Mesenchymal stem cell (in vitro differentiated cells and primary cell): ENCODE measurements around the gene PTGFRN.

Source experiments
- DNase-seq: peaks from one replicate; pipeline ENCODE4 v3.0.0-alpha.2; 2013
- H2AFZ ChIP-seq: one replicate; pipeline ENCODE4 v1.6.1; 2013; ENCODE audit warnings: low read depth, mild to moderate bottlenecking, control low read depth, inconsistent platforms, low read length, moderate library complexity
- H2AK5ac ChIP-seq: 2 replicates; pipeline ENCODE4 v1.6.1; 2013; ENCODE audit warnings: low read length, moderate library complexity, mild to moderate bottlenecking, inconsistent platforms; ENCODE audit not compliant: severe bottlenecking
- H2BK120ac ChIP-seq: one replicate; pipeline ENCODE4 v1.6.1; 2013; ENCODE audit warnings: low read depth, mild to moderate bottlenecking, inconsistent platforms, low read length, moderate library complexity
- H2BK12ac ChIP-seq, 2 experiments: one replicate each; pipeline ENCODE4 v1.6.1; 2013; ENCODE audit warnings: inconsistent platforms in 2 of 2, low read length in 2 of 2, mild to moderate bottlenecking in 2 of 2, moderate library complexity in 2 of 2, control low read depth in 1 of 2
- H2BK15ac ChIP-seq: one replicate; pipeline ENCODE4 v1.6.1; 2013; ENCODE audit warnings: mild to moderate bottlenecking, low read depth, inconsistent platforms; ENCODE audit not compliant: poor library complexity, severe bottlenecking
- H2BK5ac ChIP-seq: 2 replicates; pipeline ENCODE4 v1.6.1; 2013; ENCODE audit warnings: low read depth, mild to moderate bottlenecking, low read length, control low read depth, inconsistent platforms; ENCODE audit not compliant: poor library complexity, severe bottlenecking
- H3K14ac ChIP-seq, 2 experiments: one replicate each; pipeline ENCODE4 v1.6.1; 2013; ENCODE audit warnings: inconsistent platforms in 2 of 2, low read length in 2 of 2, control low read depth in 1 of 2, mild to moderate bottlenecking in 1 of 2, moderate library complexity in 1 of 2
- H3K18ac ChIP-seq, 2 experiments: one replicate each; pipeline ENCODE4 v1.6.1; 2013; ENCODE audit warnings: inconsistent platforms in 2 of 2, low read length in 2 of 2, control low read depth in 1 of 2, low read depth in 1 of 2, mild to moderate bottlenecking in 1 of 2
- H3K23ac ChIP-seq, 2 experiments: one replicate each; pipeline ENCODE4 v1.6.1; 2013; ENCODE audit warnings: inconsistent platforms in 2 of 2, low read length in 2 of 2, mild to moderate bottlenecking in 2 of 2, moderate library complexity in 2 of 2, control low read depth in 1 of 2
- H3K27ac ChIP-seq: 2 replicates; pipeline ENCODE4 v1.5.1; 2013; ENCODE audit warnings: mild to moderate bottlenecking, moderate library complexity, low read length, control low read depth, inconsistent platforms; ENCODE audit not compliant: poor library complexity, severe bottlenecking
- H3K27me3 ChIP-seq, 2 experiments: 2 replicates each; pipeline versions ENCODE4 v1.6.1 to v1.7.0; 2013; ENCODE audit warnings: low read length in 2 of 2, mild to moderate bottlenecking in 2 of 2, moderate library complexity in 2 of 2, control low read depth in 1 of 2, inconsistent platforms in 1 of 2; ENCODE audit not compliant: control insufficient read depth in 1 of 2, insufficient read depth in 1 of 2
- H3K36me3 ChIP-seq, 2 experiments: 2 replicates each; pipeline versions ENCODE4 v1.6.1 to v1.7.0; 2013; ENCODE audit warnings: low read length in 2 of 2, control low read depth in 1 of 2, inconsistent platforms in 1 of 2, low read depth in 1 of 2, mild to moderate bottlenecking in 1 of 2; ENCODE audit not compliant: insufficient read depth in 2 of 2, control insufficient read depth in 1 of 2
- H3K4ac ChIP-seq, 2 experiments: one replicate each; pipeline ENCODE4 v1.6.1; 2013; ENCODE audit warnings: inconsistent platforms in 2 of 2, low read length in 2 of 2, mild to moderate bottlenecking in 2 of 2, moderate library complexity in 2 of 2, control low read depth in 1 of 2, low read depth in 1 of 2
- H3K4me1 ChIP-seq: 2 replicates; pipeline ENCODE4 v1.6.1; 2013; ENCODE audit warnings: low read depth, low read length, control low read depth; ENCODE audit not compliant: control insufficient read depth, insufficient read depth
- H3K4me2 ChIP-seq: 2 replicates; pipeline ENCODE4 v1.6.1; 2013; ENCODE audit warnings: low read length, mild to moderate bottlenecking, inconsistent platforms; ENCODE audit not compliant: poor library complexity, severe bottlenecking
- H3K4me3 ChIP-seq, 2 experiments: 2 replicates each; pipeline versions ENCODE4 v1.5.1 to v1.7.0; 2013; ENCODE audit warnings: low read length in 2 of 2, mild to moderate bottlenecking in 2 of 2, control low read depth in 1 of 2, low read depth in 1 of 2; ENCODE audit not compliant: insufficient read depth in 1 of 2
- H3K79me1 ChIP-seq: replicated peaks from 2 replicates; pipeline ENCODE4 v1.6.1; 2013; ENCODE audit warnings: mild to moderate bottlenecking, control low read depth, low read length, inconsistent platforms; ENCODE audit not compliant: poor library complexity, severe bottlenecking
- H3K9ac ChIP-seq: 2 replicates; pipeline ENCODE4 v1.7.0; 2013; ENCODE audit warnings: mild to moderate bottlenecking, low read length, moderate library complexity
- H3K9me3 ChIP-seq: 2 replicates; pipeline ENCODE4 v1.7.0; 2013; ENCODE audit warnings: mild to moderate bottlenecking, low read length; ENCODE audit not compliant: control insufficient read depth
- H4K8ac ChIP-seq: one replicate; pipeline ENCODE4 v1.6.1; 2013; ENCODE audit warnings: inconsistent platforms, mild to moderate bottlenecking, low read length, moderate library complexity
- H4K91ac ChIP-seq: one replicate; pipeline ENCODE4 v1.6.1; 2013; ENCODE audit warnings: mild to moderate bottlenecking, low read length, inconsistent platforms
- WGBS: methylation state at CpG from one replicate; pipeline ENCODE4 v1.1.7; 2013; ENCODE audit warnings: mixed read lengths; 5-methylcytosine and 5-hydroxymethylcytosine counted together

The PTGFRN gene

DNA sequence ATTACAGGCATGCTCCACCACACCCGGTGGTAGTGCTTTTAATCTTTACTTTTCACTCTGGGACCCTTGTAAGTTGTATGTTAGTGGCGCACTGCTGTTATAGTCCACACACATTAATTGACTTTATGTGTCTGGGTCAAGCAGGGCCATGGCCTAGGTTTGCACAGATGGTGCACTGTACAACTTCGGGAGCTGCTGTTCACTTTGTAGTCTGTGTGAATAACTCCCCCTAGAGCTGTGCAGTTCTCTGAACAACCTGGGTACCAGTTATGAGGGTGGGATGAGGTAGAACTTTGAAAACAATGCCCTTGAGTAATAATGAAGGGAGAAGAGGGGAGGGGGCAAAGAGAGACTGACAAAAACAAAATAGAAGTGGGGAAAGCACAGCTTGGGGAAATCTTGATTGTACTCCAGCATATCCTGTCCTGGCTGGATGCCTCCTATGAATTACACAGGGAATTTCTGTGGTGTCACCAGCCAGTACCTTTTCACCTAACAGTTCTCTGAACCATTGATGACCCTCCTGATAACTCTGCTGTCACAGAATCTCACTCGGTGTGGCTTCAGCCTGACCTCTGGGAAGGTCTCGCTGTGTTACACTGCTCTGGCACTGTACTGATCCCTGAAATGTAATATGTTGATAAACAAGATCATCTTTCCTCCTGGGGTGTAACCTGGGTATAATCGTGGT lies 2.2 kb downstream of the PTGFRN start:
- no peak overlapping the region for H3K4ac ChIP-seq
- no peak overlapping the region for H3K14ac ChIP-seq
- peak overlapping the region in 1 of 2 experiments; percentile 81 for H3K4me3 ChIP-seq
- no peak overlapping the region for H2BK120ac ChIP-seq
- H3K36me3 ChIP-seq, result no peaks in the 10 kb centered on the region
- peak overlapping the region; percentile 19 for H4K8ac ChIP-seq
- no peak overlapping the region for H2BK5ac ChIP-seq
- H3K4me2 ChIP-seq, result peak overlapping the region; percentile 93
- no peak overlapping the region for H3K9ac ChIP-seq
- H3K18ac ChIP-seq, result no peak overlapping the region
- peaks cover 18% of the 10 kb centered on the region for H3K4me1 ChIP-seq
- no peak overlapping the region for H2BK15ac ChIP-seq
- H3K79me1 ChIP-seq, result peaks cover 34% of the 10 kb centered on the region
- H3K27ac ChIP-seq, result peak overlapping the region; percentile 16
- H2BK12ac ChIP-seq, result peak overlapping the region in 1 of 2 experiments; percentile 16
- H2AFZ ChIP-seq, result no peak overlapping the region
- no peak overlapping the region for H4K91ac ChIP-seq
- H3K9me3 ChIP-seq, result no peaks in the 10 kb centered on the region
- no peak for DNase-seq
- 74% methylated on average over 6 of the region's 6 CpGs for WGBS
- no peak overlapping the region for H3K23ac ChIP-seq
- peak overlapping the region; percentile 26 for H2AK5ac ChIP-seq
- H3K27me3 ChIP-seq, result peaks cover 0 to 8% of the 10 kb centered on the region in 2 experiments

DNA sequence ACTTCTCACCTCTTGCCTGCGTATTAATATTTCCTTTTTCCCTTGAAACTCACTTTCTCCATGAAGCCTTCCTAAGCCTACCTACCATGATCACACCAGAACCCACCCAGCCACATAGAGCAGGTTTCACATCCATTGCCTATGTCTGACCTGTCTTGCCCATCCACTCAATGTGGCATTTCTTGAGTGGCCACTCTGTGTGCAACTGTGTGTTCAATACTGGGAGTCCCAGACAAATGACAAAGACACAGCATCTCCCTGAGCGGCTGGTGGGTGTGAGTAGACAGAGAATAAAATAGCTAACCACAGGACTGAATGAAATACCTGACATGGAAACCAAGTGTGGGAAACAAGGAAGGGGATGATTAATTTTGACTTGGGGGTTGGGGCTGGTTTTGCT lies 3.1 kb downstream of the PTGFRN start:
- H2BK15ac ChIP-seq, result no peak overlapping the region
- no peak overlapping the region for H3K14ac ChIP-seq
- peak overlapping the region in 1 of 2 experiments; percentile 87 for H3K23ac ChIP-seq
- H2BK5ac ChIP-seq, result no peak overlapping the region
- no peak overlapping the region for H2BK12ac ChIP-seq
- peaks cover 0 to 8% of the 10 kb centered on the region in 2 experiments for H3K27me3 ChIP-seq
- H3K4me1 ChIP-seq, result peaks cover 18% of the 10 kb centered on the region
- no peak overlapping the region for H2AFZ ChIP-seq
- H3K4me3 ChIP-seq, result no peak overlapping the region
- no peak overlapping the region for H4K8ac ChIP-seq
- no peaks in the 10 kb centered on the region for H3K36me3 ChIP-seq
- no peak overlapping the region for H4K91ac ChIP-seq
- H3K9me3 ChIP-seq, result no peaks in the 10 kb centered on the region
- no peak overlapping the region for H3K4me2 ChIP-seq
- 98% methylated on average over 2 of the region's 2 CpGs for WGBS
- no peak overlapping the region for H3K27ac ChIP-seq
- peaks cover 34% of the 10 kb centered on the region for H3K79me1 ChIP-seq
- no peak overlapping the region for H3K4ac ChIP-seq
- no peak overlapping the region for H2AK5ac ChIP-seq
- no peak overlapping the region for H3K9ac ChIP-seq
- H2BK120ac ChIP-seq, result no peak overlapping the region
- DNase-seq, result no peak
- H3K18ac ChIP-seq, result no peak overlapping the region

DNA sequence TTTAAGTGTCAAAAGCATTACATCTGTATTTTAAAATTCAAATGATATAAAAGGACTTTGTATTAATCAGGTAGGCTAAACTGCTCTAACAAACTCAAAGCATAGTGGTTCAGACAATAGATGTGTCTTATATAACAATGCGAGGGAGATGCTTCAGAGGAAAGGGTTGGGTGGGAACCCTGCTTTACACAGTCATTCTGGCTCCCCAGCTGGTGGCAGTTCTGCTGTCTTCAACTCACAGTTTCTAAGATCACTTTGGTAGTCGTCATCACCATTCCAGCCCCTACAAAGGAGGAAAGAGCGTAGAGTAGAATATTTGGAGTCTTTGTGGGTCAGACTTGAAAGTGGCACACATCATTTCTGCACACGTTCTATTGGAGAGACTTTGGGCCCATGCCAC lies 4.2 kb downstream of the PTGFRN start:
- WGBS, result 94% methylated on average over 3 of the region's 4 CpGs
- Histone ChIP-seq H3K4ac (no peak overlapping the region), H3K4me2 (no peak overlapping the region), H3K18ac (no peak overlapping the region), H2BK120ac (no peak overlapping the region), H3K4me3 (no peak overlapping the region), H3K14ac (no peak overlapping the region), H3K79me1 (peaks cover 41% of the 10 kb centered on the region), H4K91ac (no peak overlapping the region), H3K4me1 (peaks cover 18% of the 10 kb centered on the region), H2AFZ (no peak overlapping the region), H2BK5ac (no peak overlapping the region), H2BK15ac (no peak overlapping the region), H3K27me3 (peaks cover 0 to 8% of the 10 kb centered on the region in 2 experiments), H3K27ac (no peak overlapping the region), H3K23ac (no peak overlapping the region), H2BK12ac (no peak overlapping the region), H3K36me3 (no peaks in the 10 kb centered on the region), H2AK5ac (no peak overlapping the region), H3K9me3 (no peaks in the 10 kb centered on the region), H4K8ac (no peak overlapping the region), H3K9ac (no peak overlapping the region)
- no peak for DNase-seq

DNA sequence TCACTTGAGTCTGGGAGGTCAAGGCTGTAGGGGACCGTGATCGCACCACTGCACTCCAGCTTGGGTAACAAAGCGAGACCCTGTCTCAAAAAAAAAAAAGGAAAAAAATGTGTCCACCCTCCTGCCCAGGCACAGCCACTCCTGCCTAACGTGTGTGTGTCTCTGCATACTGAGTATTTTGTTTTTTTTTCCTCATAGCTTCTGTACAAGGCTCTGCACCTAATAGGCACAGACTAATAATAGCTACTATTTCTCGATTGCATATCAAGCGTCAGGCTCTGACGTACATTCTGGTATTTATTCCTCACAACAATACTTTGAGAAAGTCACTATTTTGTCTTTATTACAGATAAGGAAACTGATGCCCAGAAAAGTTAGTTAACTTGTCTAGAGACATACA lies 5.0 kb downstream of the PTGFRN start:
- H3K4me1 ChIP-seq, result peaks cover 16% of the 10 kb centered on the region
- H3K14ac ChIP-seq, result no peak overlapping the region
- no peak for DNase-seq
- no peak overlapping the region for H3K18ac ChIP-seq
- H2BK120ac ChIP-seq, result no peak overlapping the region
- no peak overlapping the region for H4K91ac ChIP-seq
- no peak overlapping the region for H3K4ac ChIP-seq
- H2BK12ac ChIP-seq, result no peak overlapping the region
- no peak overlapping the region for H3K4me2 ChIP-seq
- no peaks in the 10 kb centered on the region for H3K36me3 ChIP-seq
- peaks cover 0 to 8% of the 10 kb centered on the region in 2 experiments for H3K27me3 ChIP-seq
- peaks cover 42% of the 10 kb centered on the region for H3K79me1 ChIP-seq
- H3K9ac ChIP-seq, result peak overlapping the region; percentile 29
- 96% methylated on average over 7 of the region's 7 CpGs for WGBS
- no peaks in the 10 kb centered on the region for H3K9me3 ChIP-seq
- no peak overlapping the region for H4K8ac ChIP-seq
- no peak overlapping the region for H2BK5ac ChIP-seq
- no peak overlapping the region for H2AFZ ChIP-seq
- no peak overlapping the region for H3K4me3 ChIP-seq
- no peak overlapping the region for H2BK15ac ChIP-seq
- H3K27ac ChIP-seq, result no peak overlapping the region
- no peak overlapping the region for H3K23ac ChIP-seq
- H2AK5ac ChIP-seq, result no peak overlapping the region
